ENCODE results near the gene HLA-DRB1.
"Not testable (repeated sequence)": the region's sequence is repeated elsewhere in the genome, so short reads cannot be mapped to it uniquely, and the experiment has no call there.

HLA-DRB1 gene

GRCh38 chr6:32558426-32559057 is 31.1 kb downstream of the HLA-DRB1 start:
- no peak for TF ChIP-seq CTCF (IDR thresholded peaks at IDR 0.05; ENCODE audit: low read depth, low read length)
- H3K4me3 ChIP-seq (ENCODE audit: low read depth, low read length): no peak overlapping the region

GRCh38 chr6:32554116-32554965 is 35.3 kb downstream of the HLA-DRB1 start:
- TF ChIP-seq CTCF (IDR thresholded peaks at IDR 0.05; ENCODE audit: low read depth, low read length): no peak
- H3K4me3 ChIP-seq (ENCODE audit: low read depth, low read length): no peak overlapping the region

- H3K4me3 ChIP-seq (ENCODE audit: low read depth, low read length): no peak overlapping the region
- no peak for TF ChIP-seq CTCF (IDR thresholded peaks at IDR 0.05; ENCODE audit: low read depth, low read length)
These were observed 36.5 kb downstream of the HLA-DRB1 start for GRCh38 chr6:32553037-32553742.

GRCh38 chr6:32551410-32551809 is 38.2 kb downstream of the HLA-DRB1 start:
- no peak for TF ChIP-seq CTCF (IDR thresholded peaks at IDR 0.05; ENCODE audit: low read depth, low read length)
- no peak overlapping the region for H3K4me3 ChIP-seq (ENCODE audit: low read depth, low read length)

- no peak for TF ChIP-seq CTCF (IDR thresholded peaks at IDR 0.05; ENCODE audit: low read depth, low read length)
These were observed 49.8 kb downstream of the HLA-DRB1 start for GRCh38 chr6:32539839-32540238.

GRCh38 chr6:32530431-32530793 is 59.2 kb downstream of the HLA-DRB1 start:
- H3K4me3 ChIP-seq (ENCODE audit: low read depth, low read length): not testable (repeated sequence)

More at GRCh38 chr6:32539839-32540238, 49.8 kb downstream of the HLA-DRB1 start:
- H3K4me3 ChIP-seq (ENCODE audit: low read depth, low read length): no peak overlapping the region

- no peak within 1 kb of the TSS for H3K4me3 ChIP-seq (ENCODE audit: low read depth, low read length)
- TF ChIP-seq CTCF (IDR thresholded peaks at IDR 0.05; ENCODE audit: low read depth, low read length): no peak
These were observed 59.8 kb downstream of the HLA-DRB1 start, which contains the start of gene HLA-DRB5 for GRCh38 chr6:32529697-32530430. HLA-DRB5 (minus strand) TSS chr6:32530287; CDS start chr6:32530224, 63 bp downstream.

Measured in WI38 (cell line).